HuH-7 (cell line): ENCODE results near the gene MT1G.

Experiments used
- DNase-seq: peaks from one replicate; pipeline ENCODE4 v3.0.0; 2011; ENCODE audit warnings: low spot score

The MT1G gene

DNA sequence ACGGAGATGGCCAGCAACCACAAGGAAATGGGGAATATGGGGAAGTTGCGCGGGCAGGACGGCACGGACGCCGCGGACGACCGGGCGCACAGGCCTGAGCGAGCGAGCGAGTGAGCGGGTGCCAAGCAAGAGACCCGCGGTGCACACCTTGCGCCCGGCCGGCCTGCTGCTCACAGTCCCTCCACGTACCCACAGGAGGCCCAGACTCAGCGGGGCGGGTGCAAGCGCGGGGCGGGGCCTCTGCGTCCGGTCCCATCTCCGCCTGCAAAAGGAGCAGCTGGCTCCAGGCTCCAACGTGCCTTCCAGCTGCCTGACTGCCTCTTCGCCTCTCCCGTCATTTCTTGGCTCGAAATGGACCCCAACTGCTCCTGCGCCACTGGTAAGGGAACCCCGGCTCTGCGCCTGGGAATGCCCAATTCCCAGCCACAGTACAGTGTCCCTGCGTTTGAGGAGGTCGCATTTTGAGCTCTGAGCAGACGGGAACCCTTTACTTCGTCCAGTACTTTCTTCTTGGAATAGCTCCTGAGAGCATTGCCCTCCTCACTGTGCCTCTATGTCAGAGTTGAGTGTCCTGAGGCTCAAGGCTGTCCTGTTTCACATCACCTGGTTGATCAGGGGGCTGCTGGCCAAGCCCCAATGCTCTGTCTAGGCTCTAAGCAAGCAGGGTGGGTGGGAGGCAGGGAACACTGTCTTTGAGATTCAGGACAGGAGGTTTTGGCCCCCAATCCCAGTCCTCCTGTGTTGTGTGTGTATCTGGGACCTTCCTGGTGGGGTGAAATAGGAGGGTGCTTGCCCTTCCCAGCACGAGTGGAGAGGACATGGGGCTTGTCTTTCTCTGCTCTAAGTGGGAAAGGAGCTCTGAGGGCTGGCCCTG is 50.4 kb downstream of the MT1G start:
- no peak for DNase-seq
